UCSD-AML1 (cell line): ENCODE data around the gene C1D.

Source experiments
- DNase-seq: peaks from one replicate; lab custom pipeline; 2025; ENCODE audit not compliant: unreplicated experiment; lab: John Stamatoyannopoulos, UW

Gene C1D

GRCh38 chr2:68059784-68060525 lies 2.8 kb downstream of the C1D start:
- DNase-seq = no peak

DNA sequence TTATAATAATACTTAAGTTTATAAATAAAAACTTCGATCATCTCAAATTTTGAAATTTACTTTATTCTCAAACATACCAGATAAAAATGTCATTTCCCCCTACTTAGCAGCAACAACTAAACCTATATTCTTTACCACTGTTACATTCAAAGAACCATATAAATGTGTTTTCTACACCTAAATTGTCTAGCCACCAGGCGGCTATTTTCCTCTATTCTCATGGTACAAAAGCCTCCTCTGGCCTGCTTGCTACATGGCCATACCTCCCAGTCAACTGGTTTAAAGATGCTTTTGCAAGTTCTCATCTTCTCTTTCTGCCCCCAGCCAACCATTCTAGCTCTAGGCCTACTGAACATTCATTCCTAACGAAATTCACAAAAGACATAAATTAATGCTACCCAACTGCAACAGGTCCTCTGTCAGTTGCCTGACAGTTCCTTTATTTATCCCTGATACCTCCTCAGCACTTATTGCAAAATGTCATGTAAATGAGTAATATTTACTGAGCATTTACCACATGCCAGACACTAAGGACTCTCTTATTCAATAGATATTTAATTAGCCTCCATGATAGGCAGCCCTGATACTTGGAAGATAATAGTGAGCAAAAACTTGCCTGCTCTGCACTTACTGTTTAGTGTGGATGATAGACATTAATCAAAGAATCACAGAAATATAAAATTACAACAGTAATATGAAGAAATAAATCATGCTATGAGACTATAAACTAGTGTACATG lies 5.0 kb downstream of the C1D start:
- DNase-seq = no peak

GRCh38 chr2:68052717-68053422 lies 9.9 kb downstream of the C1D start:
- no peak for DNase-seq

- no peak for DNase-seq
These were observed 12.5 kb downstream of the C1D start for GRCh38 chr2:68050353-68050752.

GRCh38 chr2:68046642-68047240 lies 16.1 kb downstream of the C1D start:
- DNase-seq = no peak

DNA sequence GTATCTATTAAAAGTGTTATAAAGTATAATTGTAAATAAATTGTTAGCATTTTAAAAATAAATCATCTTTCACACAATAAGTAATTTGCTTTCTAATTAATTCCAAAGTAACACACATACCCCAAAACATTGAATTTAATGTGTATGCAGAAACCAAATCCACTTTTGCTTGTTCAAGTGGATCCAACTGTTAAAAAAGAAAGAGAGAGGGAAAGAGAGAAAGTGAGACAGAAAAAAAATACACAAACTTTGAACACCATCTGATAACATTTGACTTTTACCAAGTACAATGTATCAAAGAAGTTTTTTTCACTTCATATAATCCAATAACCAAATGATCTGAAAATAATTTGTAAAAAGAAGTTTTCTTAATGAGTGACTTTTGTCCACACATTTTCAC lies 16.6 kb downstream of the C1D start:
- DNase-seq = no peak

DNA sequence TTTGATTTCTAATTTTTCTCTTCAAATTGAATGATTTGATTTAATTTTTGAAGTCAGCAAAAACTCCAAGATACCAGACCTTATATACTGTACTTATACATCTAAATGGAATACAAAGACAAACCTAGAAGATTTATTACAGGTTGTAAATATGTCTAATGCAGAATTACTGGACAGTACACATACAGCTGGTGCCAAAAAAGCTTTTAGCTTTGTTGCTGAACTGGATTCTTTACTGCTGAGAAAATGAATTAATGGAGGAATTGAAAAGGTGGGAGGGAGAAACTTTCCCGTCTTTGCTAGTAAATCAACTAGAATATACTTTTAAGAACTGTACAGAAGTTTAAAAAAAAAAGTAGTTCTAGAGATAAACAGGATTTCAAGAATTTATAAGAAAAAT lies 17.5 kb downstream of the C1D start:
- DNase-seq = no peak

GRCh38 chr2:68044099-68044498 lies 18.7 kb downstream of the C1D start:
- DNase-seq = no peak

DNA sequence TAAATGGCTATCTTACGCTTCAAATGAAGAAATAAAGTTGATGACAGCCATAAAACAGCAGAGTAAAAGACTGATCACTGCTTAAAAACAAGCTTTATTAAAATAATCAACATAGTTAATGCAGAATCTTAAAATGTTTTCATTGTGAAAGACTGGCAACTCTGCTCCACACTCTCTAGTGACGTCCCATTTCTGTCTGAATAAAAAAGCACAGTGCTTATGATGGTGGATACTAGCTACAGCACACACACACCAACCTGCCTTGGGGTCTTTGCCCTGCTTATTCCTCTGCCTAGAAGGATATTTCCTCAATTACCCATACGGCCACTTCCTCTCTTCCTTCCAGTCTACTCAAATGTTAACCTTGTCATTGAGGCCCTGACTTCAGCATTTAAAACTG lies 19.1 kb downstream of the C1D start:
- DNase-seq = no peak

- DNase-seq = no peak
These were observed 19.8 kb downstream of the C1D start for GRCh38 chr2:68043032-68043431.

DNA sequence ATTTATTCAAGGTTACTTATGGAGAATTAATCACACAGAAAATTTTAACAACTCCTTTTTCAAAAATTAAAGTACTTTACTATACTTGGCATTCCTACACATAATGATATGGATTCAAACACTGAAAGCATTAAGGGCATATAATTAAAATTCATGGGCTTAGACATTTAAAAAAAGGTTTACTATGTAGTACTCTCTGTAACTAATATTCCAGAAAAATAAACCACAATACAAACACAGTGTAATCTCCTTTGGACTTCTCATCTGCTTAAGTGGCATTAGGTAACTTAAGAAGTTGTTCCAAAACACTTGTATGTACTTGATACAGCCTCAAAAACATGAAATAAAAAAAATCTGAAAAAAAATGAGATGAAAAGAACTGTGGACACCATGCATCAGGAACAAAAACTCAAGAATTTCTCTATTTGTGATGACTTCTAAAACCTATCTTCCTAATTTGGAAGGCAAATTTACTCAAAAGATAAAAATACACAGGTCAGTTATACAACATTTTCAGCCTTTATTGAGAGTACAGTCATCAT lies 21.0 kb downstream of the C1D start:
- no peak for DNase-seq

DNA sequence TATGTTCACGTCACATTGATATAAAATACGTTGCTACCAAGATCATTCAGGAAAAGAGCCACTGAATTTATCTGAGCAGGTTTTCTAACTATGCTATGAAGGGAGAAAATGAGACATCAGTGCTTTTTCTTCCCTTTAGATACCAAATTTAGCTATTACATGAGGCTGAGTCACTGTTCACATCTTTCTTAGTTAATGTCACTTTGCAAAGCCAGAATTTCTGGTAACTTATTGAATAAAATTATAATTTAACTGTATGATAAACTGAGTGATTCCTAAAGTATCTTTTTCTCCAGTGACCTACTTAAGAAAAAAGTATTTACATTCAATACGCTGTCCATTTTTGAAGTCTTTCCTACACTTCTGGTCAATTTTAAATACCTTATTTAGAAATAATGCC lies 22.7 kb downstream of the C1D start:
- no peak for DNase-seq

DNA sequence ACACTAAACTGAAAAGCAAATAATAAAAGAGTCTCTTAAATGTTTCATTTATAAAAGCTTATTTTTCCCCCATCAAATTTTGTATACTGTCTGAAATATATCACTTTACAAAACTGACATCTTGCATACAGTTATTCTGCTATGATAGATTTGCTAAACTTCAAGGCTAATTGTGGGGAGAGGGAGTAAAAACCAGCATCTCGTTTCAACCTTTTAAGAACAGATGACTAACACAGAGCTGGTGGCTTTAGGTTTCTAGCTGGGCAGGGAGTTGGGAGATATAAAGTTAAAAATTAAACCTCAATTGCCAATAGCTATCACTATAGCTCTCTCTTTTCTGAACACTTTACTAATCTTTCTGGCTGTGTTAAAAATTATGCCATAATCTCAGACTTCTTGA lies 23.5 kb downstream of the C1D start:
- DNase-seq = no peak

DNA sequence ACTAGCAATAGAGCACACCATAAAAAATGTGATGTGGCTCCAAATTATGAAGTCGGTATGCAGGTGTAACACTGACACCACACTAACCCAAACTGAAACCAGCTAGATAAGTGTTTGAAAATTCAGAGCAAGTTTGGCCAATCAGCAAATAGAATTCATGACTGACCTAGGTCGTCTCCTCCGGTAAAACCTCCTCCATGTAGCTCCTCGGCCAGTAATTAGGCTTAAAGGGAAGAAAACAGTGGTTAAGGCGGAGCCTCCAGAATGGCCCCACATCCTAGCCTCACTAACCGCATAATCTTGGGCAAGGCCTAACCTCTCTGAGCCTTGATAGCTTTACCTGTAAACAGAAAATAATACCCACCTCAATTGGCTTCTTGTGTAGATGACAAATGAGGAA lies 30.1 kb downstream of the C1D start:
- no peak for DNase-seq

- DNase-seq = no peak
These were observed 31.2 kb downstream of the C1D start for GRCh38 chr2:68031542-68032160.

DNA sequence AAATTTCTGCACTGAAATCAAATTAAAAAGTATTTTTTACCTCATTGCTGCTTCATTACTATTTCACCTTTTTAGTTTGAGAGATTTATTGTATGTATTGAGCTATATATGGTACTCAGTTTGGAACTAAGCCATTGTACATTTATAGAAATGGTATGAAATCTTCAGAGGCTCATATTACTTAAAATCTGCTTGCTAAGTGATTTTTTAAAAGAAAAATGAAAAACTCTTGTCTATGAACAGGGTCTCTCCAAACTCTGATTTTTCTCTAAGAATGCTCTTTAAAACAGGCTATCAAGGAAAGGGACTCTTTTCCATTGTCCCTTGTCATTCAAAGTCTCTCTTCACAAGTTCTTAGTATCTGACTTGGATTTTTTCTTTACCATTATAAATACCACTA lies 31.8 kb downstream of the C1D start:
- DNase-seq = no peak

DNA sequence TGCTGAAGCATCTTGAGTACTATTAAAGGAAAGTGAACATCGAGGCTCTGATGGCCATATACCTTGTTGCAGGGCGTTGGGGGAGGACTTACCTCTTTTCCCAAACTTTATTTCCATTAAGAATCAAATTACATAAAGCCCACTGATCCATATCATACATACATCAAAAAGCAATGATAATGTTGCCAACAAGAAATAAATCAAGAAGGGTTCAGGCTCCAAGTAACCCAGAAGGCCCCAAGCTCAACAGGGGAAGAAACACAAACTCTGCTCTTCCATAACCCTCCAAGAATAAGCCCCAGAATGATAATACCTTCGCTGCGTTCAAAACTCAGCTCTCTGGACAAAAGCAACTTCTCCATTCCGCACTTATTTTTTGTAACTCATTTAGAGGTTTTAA lies 32.3 kb downstream of the C1D start:
- DNase-seq = no peak

- no peak for DNase-seq
These were observed 34.8 kb downstream of the C1D start for GRCh38 chr2:68027959-68028358.

DNA sequence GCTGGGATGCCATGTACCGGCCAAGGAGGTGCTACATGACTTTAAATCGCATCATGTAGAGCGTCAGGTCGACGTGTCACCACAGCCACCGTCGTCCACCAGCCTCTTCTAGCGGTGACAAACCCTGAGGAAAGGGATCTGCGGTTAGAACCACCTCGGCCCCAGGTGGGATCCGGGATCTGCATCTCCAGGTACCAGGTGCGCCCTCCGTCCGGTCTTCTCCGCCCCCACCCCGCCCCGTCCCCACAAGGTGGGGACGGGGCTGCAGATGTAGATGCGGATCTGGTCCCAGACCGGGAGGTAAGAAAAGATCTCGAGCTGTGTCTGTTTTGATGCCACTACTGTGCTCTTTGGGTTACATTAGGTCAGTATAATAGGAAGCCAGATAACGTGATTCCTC lies 38.4 kb downstream of the C1D start:
- no peak for DNase-seq

DNA sequence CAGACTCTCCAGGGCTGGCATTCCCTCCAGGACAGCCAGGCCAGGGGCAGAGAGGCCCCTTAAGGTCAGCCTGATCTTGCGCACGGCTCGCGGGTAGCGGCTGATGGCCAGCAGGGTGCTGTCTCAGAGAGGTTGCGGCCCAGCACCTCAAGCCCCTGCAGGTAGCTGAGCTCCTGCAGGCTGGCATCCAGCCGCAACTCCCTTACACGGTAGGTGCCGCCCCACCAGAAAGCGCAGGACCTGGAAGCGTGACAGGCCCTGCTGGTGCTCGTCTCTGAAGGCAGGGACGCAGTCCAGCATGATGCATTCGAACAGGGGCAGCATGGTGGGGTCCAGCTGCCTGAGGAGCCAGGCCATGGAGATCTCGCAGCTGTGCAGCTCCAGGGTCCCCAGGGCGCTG lies 38.9 kb downstream of the C1D start:
- no peak for DNase-seq

- DNase-seq = no peak
These were observed 44.1 kb downstream of the C1D start for GRCh38 chr2:68018727-68019126.
